ENCODE results near the gene PTPRG. TPM values are rescaled to one million over a fixed set of nuclear protein-coding genes. Genes with fewer than 3 reads are reported as not detected.

The PTPRG gene
- total and polyA plus RNA-seq, 8 donors: 50.9 to 88.4 (median 54.4) TPM

GRCh38 chr3:62159709-62160092 is 598.3 kb downstream of the PTPRG start:
- DNase-seq (peak in 2 of 4 donors; percentile 19 to 33), ATAC-seq (peak; percentile 56)
- no peaks in the 10 kb centered on the region for H3K36me3 ChIP-seq
- no peak overlapping the region for H3K4me3 ChIP-seq
- peak overlapping the region; percentile 29 to 64 for H3K27ac ChIP-seq
- no peaks in the 10 kb centered on the region for H3K9me3 ChIP-seq
- H3K27me3 ChIP-seq: no peaks in the 10 kb centered on the region
- peaks cover 5 to 7% of the 10 kb centered on the region in 2 donors for H3K4me1 ChIP-seq
- TF ChIP-seq CTCF (IDR thresholded peaks at IDR 0.05): no peak
- intact Hi-C loops (cut with DNase I): no loop called here

GRCh38 chr3:62161371-62161770 is 600.0 kb downstream of the PTPRG start:
- no peaks in the 10 kb centered on the region for H3K27me3 ChIP-seq
- no peak for TF ChIP-seq CTCF (IDR thresholded peaks at IDR 0.05)
- intact Hi-C loops (cut with DNase I): no loop called here
- no peaks in the 10 kb centered on the region for H3K36me3 ChIP-seq
- no peak overlapping the region for H3K4me3 ChIP-seq
- peak; percentile 29 for ATAC-seq
- no peak for DNase-seq
- H3K27ac ChIP-seq: no peak overlapping the region
- peaks cover 5 to 7% of the 10 kb centered on the region in 2 donors for H3K4me1 ChIP-seq
- H3K9me3 ChIP-seq: no peaks in the 10 kb centered on the region

GRCh38 chr3:62164196-62164595 is 602.8 kb downstream of the PTPRG start:
- no peak overlapping the region for H3K27ac ChIP-seq
- no peaks in the 10 kb centered on the region for H3K9me3 ChIP-seq
- H3K27me3 ChIP-seq: no peaks in the 10 kb centered on the region
- peaks cover 5 to 7% of the 10 kb centered on the region in 2 donors for H3K4me1 ChIP-seq
- DNase-seq (no peak), ATAC-seq (no peak)
- H3K36me3 ChIP-seq: no peaks in the 10 kb centered on the region
- TF ChIP-seq CTCF (IDR thresholded peaks at IDR 0.05): no peak
- no peak overlapping the region for H3K4me3 ChIP-seq
- intact Hi-C loops (cut with DNase I): no loop called here

GRCh38 chr3:62164746-62165145 is 603.4 kb downstream of the PTPRG start:
- DNase-seq (no peak), ATAC-seq (no peak)
- Histone ChIP-seq H3K27me3 (no peaks in the 10 kb centered on the region), H3K27ac (no peak overlapping the region), H3K4me3 (no peak overlapping the region), H3K36me3 (no peaks in the 10 kb centered on the region), H3K9me3 (no peaks in the 10 kb centered on the region), H3K4me1 (peaks cover 5 to 7% of the 10 kb centered on the region in 2 donors)
- no peak for TF ChIP-seq CTCF (IDR thresholded peaks at IDR 0.05)
- intact Hi-C loops (cut with DNase I): no loop called here

GRCh38 chr3:62167566-62168262 is 606.3 kb downstream of the PTPRG start:
- H3K27me3 ChIP-seq: no peaks in the 10 kb centered on the region
- no peak for TF ChIP-seq CTCF (IDR thresholded peaks at IDR 0.05)
- DNase-seq: no peak
- ATAC-seq: no peak
- no peak overlapping the region for H3K27ac ChIP-seq
- H3K4me3 ChIP-seq: no peak overlapping the region
- no peaks in the 10 kb centered on the region for H3K36me3 ChIP-seq
- peaks cover 0 to 7% of the 10 kb centered on the region in 2 donors for H3K9me3 ChIP-seq
- intact Hi-C loops (cut with DNase I): no loop called here
- no peaks in the 10 kb centered on the region for H3K4me1 ChIP-seq

Data from left lung (tissue), 10 donors.